GM12874 (cell line): ENCODE results near the gene TRAF3.

Source experiments
- CTCF ChIP-seq: IDR thresholded peaks from 2 replicates; pipeline ENCODE4 v1.5.1; 2011; ENCODE audit warnings: low read depth, mild to moderate bottlenecking, control low read depth, low read length, moderate library complexity; ENCODE audit not compliant: insufficient read depth

TRAF3 gene

GRCh38 chr14:102945346-102946130 is 168.3 kb downstream of the TRAF3 start:
- TF ChIP-seq CTCF, result no peak

- TF ChIP-seq CTCF, result no peak
Measured at GRCh38 chr14:102947321-102948103, 170.3 kb downstream of the TRAF3 start.

DNA sequence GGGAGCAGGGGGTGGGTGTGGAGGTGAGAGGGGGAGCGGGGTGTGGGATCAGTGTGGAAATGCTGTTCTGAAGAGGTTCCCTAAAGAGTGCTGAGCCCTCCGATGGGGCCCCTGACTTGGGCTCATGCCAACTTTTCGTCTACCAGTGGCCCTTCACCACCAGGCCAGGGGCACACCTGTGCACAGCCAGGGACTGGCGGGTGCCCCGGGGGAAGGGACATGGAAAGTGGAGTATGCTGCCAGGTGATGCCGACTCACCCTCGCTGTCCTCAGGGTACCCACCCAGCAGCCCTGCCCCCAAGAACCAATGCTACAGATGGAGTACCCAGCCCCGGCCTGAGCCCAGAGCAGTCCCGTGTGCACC is 171.4 kb downstream of the TRAF3 start:
- TF ChIP-seq CTCF, result no peak

GRCh38 chr14:102949062-102949800 is 172.0 kb downstream of the TRAF3 start:
- no peak for TF ChIP-seq CTCF

GRCh38 chr14:102949801-102950451 is 172.7 kb downstream of the TRAF3 start:
- TF ChIP-seq CTCF, result no peak

- TF ChIP-seq CTCF, result no peak
Measured at GRCh38 chr14:102951034-102951433, 173.8 kb downstream of the TRAF3 start.

GRCh38 chr14:102951799-102952198 is 174.6 kb downstream of the TRAF3 start:
- no peak for TF ChIP-seq CTCF
